ENCODE data around the gene KRTAP9-9. TPM values are rescaled to one million over a fixed set of nuclear protein-coding genes. Genes with fewer than 3 reads are reported as not detected.
"Not testable (repeated sequence)": the region's sequence is repeated elsewhere in the genome, so short reads cannot be mapped to it uniquely, and the experiment has no call there.

Gene KRTAP9-9
- total RNA-seq = not detected
- not detected for polyA plus RNA-seq
- long read RNA-seq, donor 1 = 0 reads
- long read RNA-seq, donor 2 = 0 reads
- long read RNA-seq, donor 3 = 0 reads
- long read RNA-seq, donor 4 = 0 reads
- long read RNA-seq, donor 5 = 0 reads
- long read RNA-seq, donor 6 = 0 reads
- long read RNA-seq, donor 7 = 0 reads
- long read RNA-seq, donor 8 = 0 reads
- long read RNA-seq, donor 9 = 0 reads
- long read RNA-seq, donor 10 = 0 reads

DNA sequence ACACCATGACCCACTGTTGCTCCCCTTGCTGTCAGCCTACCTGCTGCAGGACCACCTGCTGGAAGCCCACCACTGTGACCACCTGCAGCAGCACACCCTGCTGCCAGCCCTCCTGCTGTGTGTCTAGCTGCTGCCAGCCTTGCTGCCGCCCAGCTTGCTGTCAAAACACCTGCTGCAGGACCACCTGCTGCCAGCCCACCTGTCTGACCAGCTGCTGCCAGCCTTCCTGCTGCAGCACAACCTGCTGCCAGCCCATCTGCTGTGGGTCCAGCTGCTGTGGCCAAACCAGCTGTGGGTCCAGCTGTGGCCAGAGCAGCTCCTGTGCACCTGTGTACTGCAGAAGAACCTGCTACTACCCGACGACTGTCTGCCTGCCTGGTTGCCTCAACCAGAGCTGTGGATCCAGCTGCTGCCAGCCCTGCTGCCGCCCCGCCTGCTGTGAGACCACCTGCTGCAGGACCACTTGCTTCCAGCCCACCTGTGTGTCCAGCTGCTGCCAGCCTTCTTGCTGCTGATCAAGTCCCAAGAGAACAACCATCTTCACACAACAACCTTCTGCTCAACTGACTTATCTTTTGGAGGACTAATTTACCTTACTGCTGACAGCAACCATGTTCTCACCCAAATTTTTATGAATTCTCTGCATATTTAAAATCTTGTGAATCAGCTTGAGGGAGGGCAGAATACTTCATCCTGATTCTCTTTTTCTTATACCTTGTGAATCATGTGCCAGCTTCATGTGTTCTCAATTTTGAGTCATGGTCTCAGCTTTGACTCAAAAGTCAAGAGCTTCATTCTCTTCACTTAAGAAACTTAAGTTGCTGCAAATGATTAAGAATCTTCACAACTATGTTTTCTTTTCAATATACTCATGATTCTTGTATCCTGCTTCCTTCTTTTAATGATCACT lies at the start of gene KRTAP9-9:
Gene KRTAP9-9, plus strand, starts transcription at position 4 of the 910 bp plus-strand sequence.
- H3K27ac ChIP-seq; H3K4me1 ChIP-seq (replicated peaks in 1 of 2); H3K4me3 ChIP-seq; intact Hi-C loops (cut with DNase I); DNase-seq; H3K36me3 ChIP-seq (replicated peaks in 1 of 2); H3K9me3 ChIP-seq (replicated peaks in 1 of 3): not testable (repeated sequence)
- WGBS, 4 donors = 64 to 88% (median 83%) methylated on average over 3 to 5 of the region's 5 CpGs; no CpG with 5 or more reads in 1 of the 4 donors
- peaks cover 18% of the 10 kb centered on the region for H3K27me3 ChIP-seq

- 30 to 51% (median 42%) methylated on average over 1 of the region's 1 CpG for WGBS, 4 donors
- intact Hi-C loops (cut with DNase I) = no loop called here
Measured at GRCh38 chr17:41211845-41212466, 43.2 kb upstream of the KRTAP9-9 start.

DNA sequence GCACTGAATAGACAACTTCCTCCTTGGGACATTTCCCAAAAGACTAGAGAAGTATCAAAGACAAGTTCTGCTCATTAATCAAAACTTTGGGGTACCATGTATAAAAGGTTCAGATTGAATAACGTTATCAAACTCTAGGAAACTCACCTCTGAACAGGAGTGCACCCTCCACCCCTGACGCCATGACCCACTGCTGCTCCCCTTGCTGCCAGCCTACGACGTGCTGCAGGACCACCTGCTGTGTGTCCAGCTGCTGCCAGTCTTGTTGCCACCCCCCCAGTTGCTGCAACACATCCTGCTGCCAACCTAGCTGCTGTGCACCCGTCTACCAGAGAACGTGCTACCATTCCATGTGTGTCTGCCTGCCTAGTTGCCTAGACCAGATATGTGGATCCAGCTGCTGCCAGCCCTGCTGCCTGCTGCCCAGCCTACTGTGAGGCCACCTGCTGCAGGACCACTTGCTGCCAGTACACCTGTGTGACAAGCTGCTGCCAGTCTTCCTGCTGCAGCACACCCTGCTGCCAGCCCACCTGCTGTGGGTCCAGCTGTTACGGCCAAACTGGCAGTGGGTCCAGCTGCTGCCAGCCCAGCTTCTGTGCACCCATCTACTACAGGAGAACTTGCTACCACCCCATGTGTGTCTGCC lies 42.5 kb upstream of the KRTAP9-9 start:
- WGBS, 4 donors = 70 to 75% (median 73%) methylated on average over 5 to 7 of the region's 7 CpGs
- intact Hi-C loops (cut with DNase I) = no loop called here
- Histone ChIP-seq H3K36me3 (replicated peaks in 1 of 2) (no peaks in the 10 kb centered on the region), H3K9me3 (replicated peaks in 1 of 3) (peaks cover 0 to 6% (median 0%) of the 10 kb centered on the region in 3 donors), H3K4me1 (replicated peaks in 1 of 2) (no peaks in the 10 kb centered on the region), H3K27me3 (peaks cover 11% of the 10 kb centered on the region), H3K4me3 (no peak overlapping the region), H3K27ac (no peak overlapping the region)
- no peak for DNase-seq
- TF ChIP-seq POLR2A (IDR thresholded peaks at IDR 0.05) = no peak
- TF ChIP-seq, protein P1, sequence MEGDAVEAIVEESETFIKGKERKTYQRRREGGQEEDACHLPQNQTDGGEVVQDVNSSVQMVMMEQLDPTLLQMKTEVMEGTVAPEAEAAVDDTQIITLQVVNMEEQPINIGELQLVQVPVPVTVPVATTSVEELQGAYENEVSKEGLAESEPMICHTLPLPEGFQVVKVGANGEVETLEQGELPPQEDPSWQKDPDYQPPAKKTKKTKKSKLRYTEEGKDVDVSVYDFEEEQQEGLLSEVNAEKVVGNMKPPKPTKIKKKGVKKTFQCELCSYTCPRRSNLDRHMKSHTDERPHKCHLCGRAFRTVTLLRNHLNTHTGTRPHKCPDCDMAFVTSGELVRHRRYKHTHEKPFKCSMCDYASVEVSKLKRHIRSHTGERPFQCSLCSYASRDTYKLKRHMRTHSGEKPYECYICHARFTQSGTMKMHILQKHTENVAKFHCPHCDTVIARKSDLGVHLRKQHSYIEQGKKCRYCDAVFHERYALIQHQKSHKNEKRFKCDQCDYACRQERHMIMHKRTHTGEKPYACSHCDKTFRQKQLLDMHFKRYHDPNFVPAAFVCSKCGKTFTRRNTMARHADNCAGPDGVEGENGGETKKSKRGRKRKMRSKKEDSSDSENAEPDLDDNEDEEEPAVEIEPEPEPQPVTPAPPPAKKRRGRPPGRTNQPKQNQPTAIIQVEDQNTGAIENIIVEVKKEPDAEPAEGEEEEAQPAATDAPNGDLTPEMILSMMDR (IDR thresholded peaks at IDR 0.05) = no peak

More at GRCh38 chr17:41211845-41212466, 43.2 kb upstream of the KRTAP9-9 start:
- TF ChIP-seq POLR2A (IDR thresholded peaks at IDR 0.05) = no peak
- TF ChIP-seq, protein P1 (IDR thresholded peaks at IDR 0.05) = no peak
- Histone ChIP-seq H3K27ac (no peak overlapping the region), H3K4me3 (no peak overlapping the region), H3K36me3 (replicated peaks in 1 of 2) (no peaks in the 10 kb centered on the region), H3K9me3 (replicated peaks in 1 of 3) (peaks cover 0 to 6% (median 0%) of the 10 kb centered on the region in 3 donors), H3K27me3 (peaks cover 11% of the 10 kb centered on the region), H3K4me1 (replicated peaks in 1 of 2) (no peaks in the 10 kb centered on the region)
- no peak for DNase-seq

DNA sequence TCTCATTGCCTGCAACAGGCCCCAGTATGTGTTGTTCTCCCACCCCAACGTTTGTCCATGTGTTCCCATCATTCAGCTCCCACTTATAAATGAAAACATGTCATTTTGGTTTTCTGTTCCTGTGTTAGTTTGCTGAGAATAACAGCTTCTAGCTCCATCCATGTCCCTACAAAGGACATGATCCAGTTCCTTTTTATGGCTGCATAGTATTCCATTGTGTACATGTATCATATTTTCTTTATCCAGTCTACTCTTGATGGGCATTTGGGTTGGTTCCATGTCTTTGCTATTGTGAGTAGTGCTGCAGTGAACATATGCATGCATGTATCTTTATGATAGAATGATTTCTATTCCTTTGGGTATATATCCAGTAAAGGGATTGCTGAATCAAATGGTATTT lies 39.5 kb upstream of the KRTAP9-9 start:
- Histone ChIP-seq H3K4me1 (replicated peaks in 1 of 2) (no peaks in the 10 kb centered on the region), H3K36me3 (replicated peaks in 1 of 2) (no peaks in the 10 kb centered on the region), H3K9me3 (replicated peaks in 1 of 3) (no peaks in the 10 kb centered on the region), H3K27me3 (peaks cover 2% of the 10 kb centered on the region), H3K4me3 (no peak overlapping the region), H3K27ac (no peak overlapping the region)
- TF ChIP-seq, protein P1 (IDR thresholded peaks at IDR 0.05) = no peak
- no peak for TF ChIP-seq POLR2A (IDR thresholded peaks at IDR 0.05)
- no peak for DNase-seq
- intact Hi-C loops (cut with DNase I) = no loop called here
- WGBS, 4 donors = 58 to 87% (median 66%) methylated on average over 1 of the region's 1 CpG

Data from adrenal gland (tissue), 19 donors.